Endodermal cell (in vitro differentiated cells): Measurements from ENCODE around the gene VKORC1L1. TPM values are rescaled to one million over a fixed set of nuclear protein-coding genes. Genes with fewer than 3 reads are reported as not detected.

Experiments used
- DNase-seq: peaks from one replicate; pipeline ENCODE4 v3.0.0-alpha.2; 2017
- H3K27ac ChIP-seq: 2 replicates; pipeline ENCODE4 v1.5.1; 2013; ENCODE audit warnings: mild to moderate bottlenecking, low read depth, low read length, moderate library complexity
- H3K27me3 ChIP-seq: 2 replicates; pipeline ENCODE4 v1.6.1; 2013; ENCODE audit warnings: mild to moderate bottlenecking, low read length, moderate library complexity; ENCODE audit not compliant: insufficient read depth, control insufficient read depth, poor library complexity, severe bottlenecking
- H3K36me3 ChIP-seq: 2 replicates; pipeline ENCODE4 v1.7.0; 2013; ENCODE audit warnings: mild to moderate bottlenecking, low read length, moderate library complexity; ENCODE audit not compliant: control insufficient read depth, insufficient read depth
- H3K4me1 ChIP-seq: one replicate; pipeline ENCODE4 v1.7.0; 2013; ENCODE audit warnings: low read length; ENCODE audit not compliant: control insufficient read depth, insufficient read depth
- H3K4me3 ChIP-seq: 2 replicates; pipeline ENCODE4 v1.5.1; 2013; ENCODE audit warnings: mild to moderate bottlenecking, low read length, moderate library complexity
- H3K9ac ChIP-seq: 2 replicates; pipeline ENCODE4 v1.6.1; 2013; ENCODE audit warnings: mild to moderate bottlenecking, low read length, moderate library complexity; ENCODE audit not compliant: poor library complexity, severe bottlenecking; ENCODE audit errors: extremely low read depth
- H3K9me3 ChIP-seq: 2 replicates; pipeline ENCODE4 v1.6.1; 2013; ENCODE audit warnings: mild to moderate bottlenecking, low read length, moderate library complexity; ENCODE audit not compliant: control insufficient read depth
- H3K27ac Mint-ChIP-seq: 2 replicates; pipeline ENCODE4 v1.8.0; 2020; ENCODE audit warnings: mixed read lengths
- H3K27me3 Mint-ChIP-seq: 2 replicates; pipeline ENCODE4 v1.8.0; 2021; ENCODE audit warnings: mild to moderate bottlenecking, mixed read lengths; ENCODE audit not compliant: insufficient read depth
- H3K36me3 Mint-ChIP-seq: 2 replicates; pipeline ENCODE4 v1.8.0; 2020; ENCODE audit warnings: low read depth, mixed read lengths
- H3K4me1 Mint-ChIP-seq: 2 replicates; pipeline ENCODE4 v1.8.0; 2020; ENCODE audit warnings: mixed read lengths
- H3K4me3 Mint-ChIP-seq: 2 replicates; pipeline ENCODE4 v1.8.0; 2020; ENCODE audit warnings: mild to moderate bottlenecking, moderate library complexity, mixed read lengths
- H3K9me3 Mint-ChIP-seq: 2 replicates; pipeline ENCODE4 v1.8.0; 2020; ENCODE audit warnings: mild to moderate bottlenecking, mixed read lengths
- CTCF ChIP-seq: fragments of 200-600 bp; sonication (generic); conservative IDR thresholded peaks from 2 replicates; pipeline ENCODE4 v1.5.0; 2021; ENCODE audit warnings: antibody characterized with exemption, mild to moderate bottlenecking
- WGBS, 2 experiments: methylation state at CpG; one replicate each; pipeline versions ENCODE4 v1.1.5 to v1.1.7; 2013; ENCODE audit warnings: missing lambda C conversion rate in 2 of 2, mixed read lengths in 1 of 2; ENCODE audit not compliant: insufficient coverage in 1 of 2, insufficient read length in 1 of 2; 5-methylcytosine and 5-hydroxymethylcytosine counted together
- total RNA-seq, 2 donors: library from RNA; stranded (reverse); fragmentation: NEBNext Ultra II Directional in 1 of 2; extraction: Animal tissue kit (Norgen Biotek cat#: 25700) in 1 of 2; gene quantifications; 2 replicates in 1 of 2; 3 replicates in 1 of 2; pipeline ENCODE4 v1.2.1, GENCODE V29; 2021

Gene VKORC1L1
- total RNA-seq, 2 donors from 2014 or later = 20.7 to 24.7 TPM

DNA sequence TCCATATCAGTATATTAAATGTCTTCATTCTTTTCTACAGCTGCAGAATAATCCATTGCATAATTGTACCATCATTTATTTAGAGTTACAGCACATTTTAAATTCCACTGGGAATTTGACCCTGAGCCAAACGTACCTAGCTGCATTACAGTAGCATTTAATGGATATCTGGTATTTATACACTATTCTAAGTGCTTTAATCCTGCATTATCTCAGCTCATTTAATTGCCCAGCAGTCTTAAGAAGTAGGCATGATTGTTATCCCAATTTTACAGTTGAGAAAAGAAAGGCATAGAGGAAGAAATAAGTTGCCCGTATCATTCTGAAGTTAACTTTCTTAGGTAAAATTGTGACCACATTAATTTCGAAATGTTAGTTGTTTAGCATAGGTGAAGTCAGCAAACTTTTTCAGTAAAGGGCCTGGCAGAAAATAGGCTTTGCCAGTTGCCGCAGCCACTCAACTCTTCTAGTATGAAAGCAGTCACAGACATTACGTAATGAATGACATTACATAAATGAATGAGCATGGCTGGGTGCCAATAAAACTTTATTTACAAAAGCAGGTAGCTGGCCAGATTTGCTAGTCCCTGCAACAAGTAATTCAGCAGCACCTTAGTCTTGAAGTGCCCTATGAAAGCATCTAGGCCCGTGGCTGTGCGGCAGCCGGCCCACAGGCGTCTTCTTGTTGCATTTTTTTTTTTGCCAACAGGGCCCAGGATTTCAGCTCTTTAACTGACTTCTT lies 79.1 kb downstream of the VKORC1L1 start:
- Histone ChIP-seq H3K36me3 (peaks cover 26% of the 10 kb centered on the region), H3K4me1 (no peaks in the 10 kb centered on the region), H3K9ac (no peak overlapping the region), H3K27me3 (no peaks in the 10 kb centered on the region), H3K27ac (no peak overlapping the region), H3K4me3 (no peak overlapping the region), H3K9me3 (no peaks in the 10 kb centered on the region)
- WGBS, 2 experiments = 94 to 100% methylated on average over 8 to 9 of the region's 9 CpGs
- no peak for TF ChIP-seq CTCF
- Mint-ChIP-seq H3K36me3 (peaks cover 29% of the 10 kb centered on the region), H3K4me1 (peaks cover 11% of the 10 kb centered on the region), H3K9me3 (no peaks in the 10 kb centered on the region), H3K4me3 (no peak overlapping the region), H3K27me3 (no peaks in the 10 kb centered on the region), H3K27ac (no peak overlapping the region)
- no peak for DNase-seq

- H3K9ac ChIP-seq = no peak overlapping the region
- no peaks in the 10 kb centered on the region for H3K9me3 Mint-ChIP-seq
- peaks cover 11% of the 10 kb centered on the region for H3K4me1 Mint-ChIP-seq
- no peak for DNase-seq
- peak; percentile 21 for TF ChIP-seq CTCF
- peaks cover 36% of the 10 kb centered on the region for H3K36me3 Mint-ChIP-seq
- no peaks in the 10 kb centered on the region for H3K9me3 ChIP-seq
- WGBS, 2 experiments = 92% methylated on average over 5 of the region's 5 CpGs
- H3K27ac ChIP-seq = no peak overlapping the region
- no peak overlapping the region for H3K27ac Mint-ChIP-seq
- H3K27me3 ChIP-seq = no peaks in the 10 kb centered on the region
- H3K27me3 Mint-ChIP-seq = no peaks in the 10 kb centered on the region
- H3K36me3 ChIP-seq = peaks cover 33% of the 10 kb centered on the region
- H3K4me3 Mint-ChIP-seq = no peak overlapping the region
- no peaks in the 10 kb centered on the region for H3K4me1 ChIP-seq
- no peak overlapping the region for H3K4me3 ChIP-seq
Measured at GRCh38 chr7:65953001-65953720, 80.3 kb downstream of the VKORC1L1 start.

DNA sequence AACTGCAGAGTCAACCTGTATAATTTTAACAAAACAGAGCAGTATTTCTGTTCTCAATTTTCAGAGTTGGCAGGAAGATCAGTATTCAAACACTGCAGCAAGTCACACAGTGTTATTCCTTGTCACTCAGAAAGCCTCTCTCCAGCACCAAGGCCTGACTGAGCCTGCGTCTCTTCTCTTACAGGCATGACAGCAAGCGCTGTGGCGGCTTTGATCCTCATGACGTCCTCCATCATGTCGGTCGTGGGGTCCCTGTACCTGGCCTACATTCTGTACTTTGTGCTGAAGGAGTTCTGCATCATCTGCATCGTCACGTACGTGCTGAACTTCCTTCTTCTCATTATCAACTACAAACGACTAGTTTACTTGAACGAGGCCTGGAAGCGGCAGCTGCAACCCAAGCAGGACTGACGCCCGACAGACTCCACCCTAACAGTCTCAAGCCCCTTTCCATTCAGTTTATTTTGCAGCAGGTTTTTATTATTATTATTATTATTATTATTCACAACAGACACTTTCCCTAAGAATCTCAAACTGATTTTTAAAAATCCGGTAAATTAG lies 81.1 kb downstream of the VKORC1L1 start:
- 94 to 95% methylated on average over 10 to 13 of the region's 15 CpGs for WGBS, 2 experiments
- no peak for DNase-seq
- peaks cover 40% of the 10 kb centered on the region for H3K36me3 ChIP-seq
- no peak overlapping the region for H3K27ac ChIP-seq
- no peak overlapping the region for H3K27ac Mint-ChIP-seq
- H3K9me3 ChIP-seq = no peaks in the 10 kb centered on the region
- H3K9ac ChIP-seq = no peak overlapping the region
- H3K4me3 Mint-ChIP-seq = no peak overlapping the region
- H3K4me1 ChIP-seq = no peaks in the 10 kb centered on the region
- no peaks in the 10 kb centered on the region for H3K27me3 Mint-ChIP-seq
- H3K36me3 Mint-ChIP-seq = peaks cover 41% of the 10 kb centered on the region
- H3K9me3 Mint-ChIP-seq = no peaks in the 10 kb centered on the region
- no peaks in the 10 kb centered on the region for H3K27me3 ChIP-seq
- TF ChIP-seq CTCF = no peak
- peaks cover 11% of the 10 kb centered on the region for H3K4me1 Mint-ChIP-seq
- no peak overlapping the region for H3K4me3 ChIP-seq
